ENCODE results near the gene XYLT1.

XYLT1 gene

GRCh38 chr16:17082095-17082882, 388.5 kb downstream of the XYLT1 start:
- no peak for DNase-seq (ENCODE audit: low spot score)

GRCh38 chr16:17080105-17080504, 390.7 kb downstream of the XYLT1 start:
- no peak for DNase-seq (ENCODE audit: low spot score)

- DNase-seq (ENCODE audit: low spot score): no peak
Observed at GRCh38 chr16:17078931-17079631, 391.7 kb downstream of the XYLT1 start.

- DNase-seq (ENCODE audit: low spot score): no peak
Observed at GRCh38 chr16:17076818-17077498, 393.8 kb downstream of the XYLT1 start.

- DNase-seq (ENCODE audit: low spot score): no peak
Observed at GRCh38 chr16:17076092-17076754, 394.5 kb downstream of the XYLT1 start.

- DNase-seq (ENCODE audit: low spot score): no peak
Observed at GRCh38 chr16:17072104-17072503, 398.7 kb downstream of the XYLT1 start.

GRCh38 chr16:17070882-17071592, 399.7 kb downstream of the XYLT1 start:
- DNase-seq (ENCODE audit: low spot score): no peak

- no peak for DNase-seq (ENCODE audit: low spot score)
Observed at GRCh38 chr16:17069681-17070080, 401.1 kb downstream of the XYLT1 start.

- DNase-seq (ENCODE audit: low spot score): no peak
Observed at GRCh38 chr16:17068524-17068923, 402.2 kb downstream of the XYLT1 start.

GRCh38 chr16:17067882-17068281, 402.9 kb downstream of the XYLT1 start:
- DNase-seq (ENCODE audit: low spot score): no peak

- no peak for DNase-seq (ENCODE audit: low spot score)
Observed at GRCh38 chr16:17063201-17064139, 407.3 kb downstream of the XYLT1 start.

- DNase-seq (ENCODE audit: low spot score): no peak
Observed at GRCh38 chr16:17062676-17063075, 408.1 kb downstream of the XYLT1 start.

GRCh38 chr16:17061326-17061725, 409.4 kb downstream of the XYLT1 start:
- no peak for DNase-seq (ENCODE audit: low spot score)

- no peak for DNase-seq (ENCODE audit: low spot score)
Observed at GRCh38 chr16:17058471-17058870, 412.3 kb downstream of the XYLT1 start.

GRCh38 chr16:17056666-17057065, 414.1 kb downstream of the XYLT1 start:
- no peak for DNase-seq (ENCODE audit: low spot score)

GRCh38 chr16:17053536-17054160, 417.1 kb downstream of the XYLT1 start:
- no peak for DNase-seq (ENCODE audit: low spot score)

Data from hematopoietic multipotent progenitor cell treated with erythropoietin and hydrocortisone succinate and interleukin-3 and kit ligand, for 17 days (in vitro differentiated cells).